Ovary (tissue), 9 donors: Measurements from ENCODE around the gene AFG3L2. TPM values are rescaled to one million over a fixed set of nuclear protein-coding genes. Genes with fewer than 3 reads are reported as not detected.

Experiments used
- DNase-seq, 5 donors: peaks; one replicate each; pipeline ENCODE4 v3.0.0-alpha.2; 2019 to 2020
- H3K27ac ChIP-seq, 2 donors: fragments of 200-600 bp; one replicate each; pipeline versions ENCODE4 v1.5.1 to v1.8.0; 2019 to 2022
- H3K27me3 ChIP-seq: fragments of 200-600 bp; one replicate; pipeline ENCODE4 v1.8.0; 2022
- H3K36me3 ChIP-seq: fragments of 200-600 bp; sonication (generic); one replicate; pipeline ENCODE4 v1.5.1; 2019
- H3K4me1 ChIP-seq: one replicate; pipeline ENCODE4 v1.8.1; 2013; ENCODE audit warnings: mild to moderate bottlenecking, moderate library complexity; ENCODE audit not compliant: insufficient read depth
- H3K4me3 ChIP-seq: fragments of 200-600 bp; sonication (generic); one replicate; pipeline ENCODE4 v1.5.1; 2017
- H3K9me3 ChIP-seq, 2 donors: fragments of 200-600 bp in 1 of 2; sonication (generic) in 1 of 2; one replicate each; pipeline versions ENCODE4 v1.5.1 to v1.8.1; 2013 to 2019; ENCODE audit warnings: mild to moderate bottlenecking in 1 of 2, moderate library complexity in 1 of 2
- EP300 ChIP-seq: sonication (generic); formaldehyde crosslinking; IDR thresholded peaks from one replicate; pipeline ENCODE4 v1.6.1; 2017; ENCODE audit warnings: antibody characterized with exemption
- POLR2A ChIP-seq: fragments of 450-650 bp; IDR thresholded peaks from one replicate; pipeline ENCODE4 v1.6.1; 2017; ENCODE audit warnings: antibody characterized with exemption, mild to moderate bottlenecking, moderate library complexity
- WGBS, 3 donors: extraction: QIAGEN DNeasy Blood & Tissue Kit in 1 of 3; methylation state at CpG; one replicate each; pipeline versions ENCODE4 v1.1.5 to v1.1.7; 2013 to 2017; 5-methylcytosine and 5-hydroxymethylcytosine counted together
- intact Hi-C, 4 donors: fragments of 100-400 bp; cut with DNase I; formaldehyde crosslinking; loops; one replicate each; pipeline versions ENCODE4 v1.11.0 to v1.15.1; 2022 to 2023
- polyA plus RNA-seq, 2 donors: library from polyadenylated mRNA; stranded (reverse); fragments of 200-250 nt in 1 of 2; fragments of 350-450 nt in 1 of 2; fragmentation: Illumina TruSeq in 1 of 2; extraction: RNeasy Lipid Tissue Mini Kit (QIAGEN cat#74804) in 1 of 2; gene quantifications; one replicate each; pipeline ENCODE4 v1.2.3, GENCODE V29; 2013 to 2014
- total RNA-seq, 7 donors: library from RNA; depleted of rRNA in 2 of 7; stranded (reverse); fragments of >200 nt in 2 of 7; fragmentation: NEBNext Ultra II Directional in 3 of 7; extraction: Animal tissue kit (Norgen Biotek cat#: 25700) in 3 of 7; gene quantifications; one replicate each; pipeline versions ENCODE4 v1.1.0 to v1.2.4, GENCODE V29; 2016 to 2023
- TF ChIP-seq, protein P1 (sequence below), 3 donors: fragments of 450-650 bp in 2 of 3; fragments of 200-600 bp in 1 of 3; IDR thresholded peaks; one replicate each; pipeline versions ENCODE4 v1.5.1 to v1.8.0; 2016 to 2022; ENCODE audit warnings: antibody characterized with exemption in 3 of 3, mild to moderate bottlenecking in 1 of 3
- donor health status: DM: no; HTN: no; CAD: no; lungs with moderate emphysema.
- donor health status: DM: no; HTN: no; CAD: no.
- donor health status: Bipolar disorder and iron deficiency.
- donor health status: DM: yes; HTN: yes; CAD: no.
- donor health status: DM: no; HTN: no; CAD: no.
- donor health status: DM: yes; HTN: yes; CAD: no.

AFG3L2 gene
- total and polyA plus RNA-seq, 9 donors: 28.3 to 42.5 (median 34.9) TPM

GRCh38 chr18:12308386-12309100, 68.5 kb downstream of the AFG3L2 start:
- peak; percentile 70 for TF ChIP-seq POLR2A
- TF ChIP-seq, protein P1, sequence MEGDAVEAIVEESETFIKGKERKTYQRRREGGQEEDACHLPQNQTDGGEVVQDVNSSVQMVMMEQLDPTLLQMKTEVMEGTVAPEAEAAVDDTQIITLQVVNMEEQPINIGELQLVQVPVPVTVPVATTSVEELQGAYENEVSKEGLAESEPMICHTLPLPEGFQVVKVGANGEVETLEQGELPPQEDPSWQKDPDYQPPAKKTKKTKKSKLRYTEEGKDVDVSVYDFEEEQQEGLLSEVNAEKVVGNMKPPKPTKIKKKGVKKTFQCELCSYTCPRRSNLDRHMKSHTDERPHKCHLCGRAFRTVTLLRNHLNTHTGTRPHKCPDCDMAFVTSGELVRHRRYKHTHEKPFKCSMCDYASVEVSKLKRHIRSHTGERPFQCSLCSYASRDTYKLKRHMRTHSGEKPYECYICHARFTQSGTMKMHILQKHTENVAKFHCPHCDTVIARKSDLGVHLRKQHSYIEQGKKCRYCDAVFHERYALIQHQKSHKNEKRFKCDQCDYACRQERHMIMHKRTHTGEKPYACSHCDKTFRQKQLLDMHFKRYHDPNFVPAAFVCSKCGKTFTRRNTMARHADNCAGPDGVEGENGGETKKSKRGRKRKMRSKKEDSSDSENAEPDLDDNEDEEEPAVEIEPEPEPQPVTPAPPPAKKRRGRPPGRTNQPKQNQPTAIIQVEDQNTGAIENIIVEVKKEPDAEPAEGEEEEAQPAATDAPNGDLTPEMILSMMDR (IDR thresholded peaks at IDR 0.05): no peak
- Histone ChIP-seq H3K27me3 (no peaks in the 10 kb centered on the region), H3K36me3 (no peaks in the 10 kb centered on the region), H3K27ac (peak overlapping the region; percentile 94 to 100), H3K4me1 (peaks cover 1% of the 10 kb centered on the region), H3K4me3 (peak overlapping the region; percentile 90), H3K9me3 (no peaks in the 10 kb centered on the region)
- WGBS, 3 donors: 0% methylated on average over 74 to 81 of the region's 81 CpGs
- intact Hi-C loops: loop anchor here in 1 of 4 donors (2.0 kb wide), 1 partner anchor 30 kb away; no protein-coding TSS in a partner anchor
- DNase-seq: peak; percentile 89 to 94 (median 91)

DNA sequence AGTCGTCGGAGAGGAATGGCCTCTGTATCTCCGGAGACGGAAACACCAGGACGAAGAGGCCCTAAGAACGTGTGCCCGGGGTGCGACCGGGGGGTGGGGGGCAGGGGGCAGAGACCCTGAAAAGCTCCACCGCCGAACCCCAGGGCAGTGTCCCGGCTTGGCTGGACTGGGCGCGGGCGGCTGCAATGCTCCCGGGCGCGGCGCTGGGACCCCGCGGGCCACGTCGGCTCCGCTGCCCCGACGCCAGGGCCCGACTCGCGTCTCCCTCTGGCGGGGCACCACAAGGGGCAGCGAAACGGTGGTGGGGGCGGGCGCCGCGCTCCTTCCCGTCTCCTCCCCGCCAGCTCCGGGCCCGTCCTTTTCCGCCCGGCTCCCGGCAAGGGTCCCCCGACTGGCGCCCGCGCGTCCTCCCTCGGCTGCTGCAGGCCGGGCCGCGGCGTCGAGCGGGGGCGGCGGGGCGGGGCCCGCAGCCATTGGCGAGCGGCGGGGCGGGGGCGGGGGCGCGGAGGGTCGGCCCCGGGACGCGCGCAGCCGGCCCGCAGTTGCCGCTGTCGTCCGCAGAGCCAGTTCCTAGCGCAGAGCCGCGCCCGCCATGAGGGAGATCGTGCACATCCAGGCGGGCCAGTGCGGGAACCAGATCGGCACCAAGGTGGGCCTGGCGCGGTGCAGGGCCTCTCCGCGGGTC, 69.2 kb downstream of the AFG3L2 start, which contains the start of gene TUBB6:
Gene TUBB6 (plus strand): TSS at position 541 of the 685 bp plus-strand sequence. CDS start 52 bp downstream, at position 593.
- Histone ChIP-seq H3K4me3 (peak within 1 kb of the TSS; percentile 90), H3K4me1 (peaks cover 1% of the 10 kb centered on the region), H3K9me3 (no peaks in the 10 kb centered on the region), H3K36me3 (no peaks in the 10 kb centered on the region), H3K27ac (peak within 1 kb of the TSS; percentile 94 to 100), H3K27me3 (no peaks in the 10 kb centered on the region)
- 0 to 1% (median 0%) methylated on average over 17 to 87 of the region's 88 CpGs for WGBS, 3 donors
- DNase-seq: peak; percentile 70 to 85 (median 77)
- intact Hi-C loops: loop anchor here in 1 of 4 donors (2.0 kb wide), 1 partner anchor 29 kb away; no protein-coding TSS in a partner anchor
- no peak for TF ChIP-seq POLR2A
- TF ChIP-seq EP300: no peak
- TF ChIP-seq, protein P1 (IDR thresholded peaks at IDR 0.05): no peak

DNA sequence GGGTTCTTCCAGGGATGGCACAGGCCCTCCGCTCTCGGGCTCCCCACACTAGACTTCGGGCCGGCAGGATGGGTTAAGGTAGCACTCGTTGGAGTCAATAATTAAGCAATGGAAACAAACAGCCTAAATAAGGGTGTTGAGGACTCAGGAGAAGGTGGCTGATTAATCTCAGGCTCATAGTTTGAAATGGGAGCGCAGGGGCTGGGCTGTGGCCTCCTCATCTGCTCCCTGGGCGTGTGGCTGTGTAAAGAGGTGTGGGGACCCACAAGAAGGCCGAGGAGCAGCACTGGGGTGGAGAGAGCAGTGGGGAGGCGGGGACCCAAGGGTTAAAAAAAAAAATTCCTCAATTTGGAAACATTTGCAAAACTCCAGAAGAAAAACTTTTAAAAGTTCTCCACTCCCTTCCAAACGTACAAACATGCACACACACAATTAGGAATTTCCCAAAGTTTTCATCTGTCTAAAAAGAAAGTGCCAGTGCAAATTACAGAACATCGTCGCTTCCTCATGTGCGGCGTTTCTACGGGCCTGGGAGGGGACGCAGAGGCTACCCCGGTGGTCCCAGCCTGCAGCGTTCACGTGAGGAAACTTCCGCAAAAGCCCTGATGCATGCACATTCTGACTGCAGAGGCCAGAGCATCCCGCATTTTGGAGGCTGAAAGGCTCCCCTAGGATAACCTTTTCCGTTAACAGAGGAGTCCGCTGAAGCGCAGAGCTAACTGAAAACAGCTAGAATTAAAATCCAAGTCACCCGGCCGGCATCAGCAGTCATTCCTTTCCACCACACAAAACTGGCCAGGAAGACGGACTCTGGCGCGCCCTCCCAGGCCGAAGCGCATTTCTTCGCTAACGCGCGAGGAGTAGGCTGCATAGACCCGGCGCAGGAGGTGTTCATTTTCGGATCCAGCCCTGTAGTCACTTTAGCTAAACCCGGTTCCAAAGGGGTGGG, 70.0 kb downstream of the AFG3L2 start:
- Histone ChIP-seq H3K27ac (peak overlapping the region; percentile 94 to 100), H3K27me3 (no peaks in the 10 kb centered on the region), H3K4me3 (peak overlapping the region; percentile 90), H3K4me1 (peaks cover 1% of the 10 kb centered on the region), H3K9me3 (no peaks in the 10 kb centered on the region), H3K36me3 (no peaks in the 10 kb centered on the region)
- DNase-seq: peak; percentile 67 to 79 (median 77)
- TF ChIP-seq POLR2A: peak; percentile 7
- no peak for TF ChIP-seq EP300
- TF ChIP-seq, protein P1 (IDR thresholded peaks at IDR 0.05): peak in 1 of 3 donors; percentile 14
- intact Hi-C loops: no loop called here
- 14 to 17% (median 15%) methylated on average over 39 of the region's 39 CpGs for WGBS, 3 donors
